Uterus (tissue), 2 donors: ENCODE results near the gene FAM200B.

Experiments used
- POLR2A ChIP-seq, 2 donors: fragments of 450-650 bp; IDR thresholded peaks; one replicate each; pipeline ENCODE4 v1.6.1; 2016; ENCODE audit warnings: antibody characterized with exemption in 2 of 2, mild to moderate bottlenecking in 1 of 2, moderate library complexity in 1 of 2
- TF ChIP-seq, protein P1 (sequence below), 4 experiments: fragments of 200-600 bp in 2 of 4; fragments of 450-650 bp in 2 of 4; sonication (generic) in 2 of 4; IDR thresholded peaks; one replicate each; pipeline ENCODE4 v1.5.1; 2016 to 2019; ENCODE audit warnings: antibody characterized with exemption in 4 of 4, mild to moderate bottlenecking in 2 of 4, moderate library complexity in 1 of 4

DNA sequence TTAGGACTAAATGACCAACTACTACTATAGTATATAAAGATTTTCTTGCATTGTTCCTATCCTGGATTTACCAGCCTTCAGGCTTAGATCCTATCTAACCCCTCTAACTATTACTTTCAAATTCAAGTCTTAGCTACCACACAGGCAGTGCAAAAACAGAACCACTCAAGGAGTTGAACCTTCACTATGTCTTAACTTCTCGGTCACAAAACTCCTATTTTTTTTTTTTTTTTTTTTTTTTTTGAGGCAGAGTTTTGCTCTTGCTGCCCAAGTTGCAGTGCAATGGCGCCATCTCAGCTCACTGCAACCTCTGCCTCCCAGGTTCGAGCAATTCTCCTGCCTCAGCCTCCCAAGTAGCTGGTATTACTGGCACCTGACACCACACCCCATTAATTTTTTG is 6.3 kb upstream of the FAM200B start:
- TF ChIP-seq, protein P1, sequence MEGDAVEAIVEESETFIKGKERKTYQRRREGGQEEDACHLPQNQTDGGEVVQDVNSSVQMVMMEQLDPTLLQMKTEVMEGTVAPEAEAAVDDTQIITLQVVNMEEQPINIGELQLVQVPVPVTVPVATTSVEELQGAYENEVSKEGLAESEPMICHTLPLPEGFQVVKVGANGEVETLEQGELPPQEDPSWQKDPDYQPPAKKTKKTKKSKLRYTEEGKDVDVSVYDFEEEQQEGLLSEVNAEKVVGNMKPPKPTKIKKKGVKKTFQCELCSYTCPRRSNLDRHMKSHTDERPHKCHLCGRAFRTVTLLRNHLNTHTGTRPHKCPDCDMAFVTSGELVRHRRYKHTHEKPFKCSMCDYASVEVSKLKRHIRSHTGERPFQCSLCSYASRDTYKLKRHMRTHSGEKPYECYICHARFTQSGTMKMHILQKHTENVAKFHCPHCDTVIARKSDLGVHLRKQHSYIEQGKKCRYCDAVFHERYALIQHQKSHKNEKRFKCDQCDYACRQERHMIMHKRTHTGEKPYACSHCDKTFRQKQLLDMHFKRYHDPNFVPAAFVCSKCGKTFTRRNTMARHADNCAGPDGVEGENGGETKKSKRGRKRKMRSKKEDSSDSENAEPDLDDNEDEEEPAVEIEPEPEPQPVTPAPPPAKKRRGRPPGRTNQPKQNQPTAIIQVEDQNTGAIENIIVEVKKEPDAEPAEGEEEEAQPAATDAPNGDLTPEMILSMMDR (IDR thresholded peaks at IDR 0.05): no peak
- TF ChIP-seq POLR2A (IDR thresholded peaks at IDR 0.05): no peak
